Natural killer cell (primary cell): Measurements from ENCODE around the gene KIDINS220. TPM values are rescaled to one million over a fixed set of nuclear protein-coding genes. Genes with fewer than 3 reads are reported as not detected.

Experiments
- ATAC-seq, 3 donors: fragments of 150-1000 bp in 2 of 3; fragments of 200-7000 bp in 1 of 3; cut with Tn5 transposase; 1 replicate in 1 of 3; 2 replicates in 2 of 3; pipeline ENCODE4 v1.10.0; 2021; ENCODE audit warnings: mild to moderate bottlenecking in 2 of 3, moderate library complexity in 2 of 3
- DNase-seq, 2 donors: peaks; one replicate each; pipeline versions ENCODE4 v3.0.0 to v3.0.0-alpha.2; 2013 to 2021; ENCODE audit warnings: mixed read lengths in 1 of 2
- H3K27ac ChIP-seq: one replicate; pipeline ENCODE4 v1.5.1; 2013; ENCODE audit warnings: mild to moderate bottlenecking, low read length
- H3K27me3 ChIP-seq: one replicate; pipeline ENCODE4 v1.6.1; 2013; ENCODE audit warnings: low read length; ENCODE audit not compliant: control insufficient read depth, insufficient read depth
- H3K36me3 ChIP-seq: one replicate; pipeline ENCODE4 v1.6.1; 2013; ENCODE audit warnings: low read length; ENCODE audit not compliant: control insufficient read depth, insufficient read depth
- H3K4me1 ChIP-seq: one replicate; pipeline ENCODE4 v1.6.1; 2013; ENCODE audit warnings: low read length; ENCODE audit not compliant: control insufficient read depth, insufficient read depth
- H3K4me3 ChIP-seq: one replicate; pipeline ENCODE4 v1.5.1; 2013; ENCODE audit warnings: low read length
- H3K9me3 ChIP-seq: one replicate; pipeline ENCODE4 v1.6.1; 2013; ENCODE audit warnings: low read length; ENCODE audit not compliant: control insufficient read depth, insufficient read depth
- H3K27ac Mint-ChIP-seq, 2 donors: one replicate each; pipeline ENCODE4 v1.8.0; 2022; ENCODE audit warnings: mild to moderate bottlenecking in 2 of 2, mixed read lengths in 2 of 2, moderate library complexity in 1 of 2
- H3K27me3 Mint-ChIP-seq, 2 donors: one replicate each; pipeline ENCODE4 v1.8.0; 2022; ENCODE audit warnings: low read depth in 2 of 2, mixed read lengths in 2 of 2
- H3K36me3 Mint-ChIP-seq: one replicate; pipeline ENCODE4 v1.8.0; 2022; ENCODE audit warnings: mixed read lengths
- H3K4me1 Mint-ChIP-seq, 2 donors: one replicate each; pipeline ENCODE4 v1.8.0; 2022; ENCODE audit warnings: mixed read lengths in 2 of 2
- H3K4me3 Mint-ChIP-seq: one replicate; pipeline ENCODE4 v1.8.0; 2022; ENCODE audit warnings: mild to moderate bottlenecking, moderate library complexity, mixed read lengths
- H3K9me3 Mint-ChIP-seq, 2 donors: one replicate each; pipeline ENCODE4 v1.8.0; 2022; ENCODE audit warnings: mixed read lengths in 2 of 2
- CTCF ChIP-seq: fragments of 200-600 bp; IDR thresholded peaks from one replicate; pipeline ENCODE4 v1.8.0; 2022; ENCODE audit warnings: antibody characterized with exemption
- WGBS: methylation state at CpG from one replicate; pipeline ENCODE4 v1.1.7; 2013; ENCODE audit warnings: missing lambda C conversion rate; ENCODE audit not compliant: insufficient coverage; 5-methylcytosine and 5-hydroxymethylcytosine counted together
- intact Hi-C: fragments of 100-400 bp; cut with micrococcal nuclease; formaldehyde crosslinking; loops from one replicate; pipeline ENCODE4 v1.14.2; 2022
- total RNA-seq, 4 donors: library from RNA; stranded (reverse); fragments of 120-200 nt in 1 of 4; gene quantifications; one replicate each; pipeline versions ENCODE4 v1.2.3 to v1.2.4, GENCODE V29; 2013 to 2022

The KIDINS220 gene
- total RNA-seq, 3 donors from 2014 or later (not counting 1 experiment from before 2014, with no cell fraction given) = 54.1 to 84.2 (median 71.5) TPM

GRCh38 chr2:8743261-8743660, 94.2 kb downstream of the KIDINS220 start:
- Mint-ChIP-seq H3K4me3 (no peak overlapping the region), H3K9me3 (no peaks in the 10 kb centered on the region), H3K27me3 (no peaks in the 10 kb centered on the region), H3K36me3 (no peaks in the 10 kb centered on the region), H3K4me1 (no peaks in the 10 kb centered on the region), H3K27ac (no peak overlapping the region)
- ATAC-seq = no peak
- Histone ChIP-seq H3K4me1 (no peaks in the 10 kb centered on the region), H3K9me3 (no peaks in the 10 kb centered on the region), H3K36me3 (peaks cover 28% of the 10 kb centered on the region), H3K4me3 (no peak overlapping the region), H3K27ac (no peak overlapping the region), H3K27me3 (no peaks in the 10 kb centered on the region)
- no peak for TF ChIP-seq CTCF
- WGBS = 96% methylated on average over 6 of the region's 6 CpGs
- no peak for DNase-seq
- intact Hi-C loops = no loop called here

GRCh38 chr2:8740136-8740535, 97.3 kb downstream of the KIDINS220 start:
- H3K27ac ChIP-seq = no peak overlapping the region
- H3K4me1 Mint-ChIP-seq = no peaks in the 10 kb centered on the region
- no peak overlapping the region for H3K4me3 Mint-ChIP-seq
- no peaks in the 10 kb centered on the region for H3K9me3 Mint-ChIP-seq
- H3K36me3 ChIP-seq = peaks cover 37% of the 10 kb centered on the region
- H3K27ac Mint-ChIP-seq = no peak overlapping the region
- no peak overlapping the region for H3K4me3 ChIP-seq
- H3K36me3 Mint-ChIP-seq = no peaks in the 10 kb centered on the region
- no peaks in the 10 kb centered on the region for H3K9me3 ChIP-seq
- TF ChIP-seq CTCF = no peak
- no peaks in the 10 kb centered on the region for H3K4me1 ChIP-seq
- no peaks in the 10 kb centered on the region for H3K27me3 Mint-ChIP-seq
- DNase-seq (no peak), ATAC-seq (no peak)
- no peaks in the 10 kb centered on the region for H3K27me3 ChIP-seq
- WGBS = 96% methylated on average over 3 of the region's 4 CpGs
- intact Hi-C loops = no loop called here

GRCh38 chr2:8737571-8738175, 99.7 kb downstream of the KIDINS220 start:
- H3K36me3 Mint-ChIP-seq = peaks cover 14% of the 10 kb centered on the region
- no peak overlapping the region for H3K4me3 Mint-ChIP-seq
- WGBS = 100% methylated on average over 2 of the region's 2 CpGs
- H3K27me3 Mint-ChIP-seq = no peaks in the 10 kb centered on the region
- H3K4me1 ChIP-seq = no peaks in the 10 kb centered on the region
- H3K27ac ChIP-seq = no peak overlapping the region
- TF ChIP-seq CTCF = no peak
- intact Hi-C loops = no loop called here
- H3K27me3 ChIP-seq = no peaks in the 10 kb centered on the region
- peaks cover 44% of the 10 kb centered on the region for H3K36me3 ChIP-seq
- no peak overlapping the region for H3K4me3 ChIP-seq
- H3K9me3 ChIP-seq = no peaks in the 10 kb centered on the region
- ATAC-seq = no peak
- H3K4me1 Mint-ChIP-seq = no peaks in the 10 kb centered on the region
- no peak for DNase-seq
- no peaks in the 10 kb centered on the region for H3K9me3 Mint-ChIP-seq
- no peak overlapping the region for H3K27ac Mint-ChIP-seq

GRCh38 chr2:8732601-8733000, 104.8 kb downstream of the KIDINS220 start:
- Histone ChIP-seq H3K27ac (no peak overlapping the region), H3K36me3 (peaks cover 74% of the 10 kb centered on the region), H3K9me3 (no peaks in the 10 kb centered on the region), H3K4me1 (no peaks in the 10 kb centered on the region), H3K4me3 (no peak overlapping the region), H3K27me3 (no peaks in the 10 kb centered on the region)
- intact Hi-C loops = no loop called here
- Mint-ChIP-seq H3K9me3 (no peaks in the 10 kb centered on the region), H3K27ac (no peak overlapping the region), H3K27me3 (no peaks in the 10 kb centered on the region), H3K4me1 (no peaks in the 10 kb centered on the region), H3K4me3 (no peak overlapping the region), H3K36me3 (peaks cover 43% of the 10 kb centered on the region)
- WGBS = 98% methylated on average over 10 of the region's 10 CpGs
- TF ChIP-seq CTCF = no peak
- ATAC-seq (no peak), DNase-seq (no peak)
